GM18520 (cell line): ENCODE results near the gene KLHL7.

Source experiments
- ATAC-seq: cut with Tn5 transposase; IDR thresholded peaks from one replicate; pipeline ENCODE4 v1.9.1; 2021; ENCODE audit not compliant: unreplicated experiment

The KLHL7 gene, protein sequence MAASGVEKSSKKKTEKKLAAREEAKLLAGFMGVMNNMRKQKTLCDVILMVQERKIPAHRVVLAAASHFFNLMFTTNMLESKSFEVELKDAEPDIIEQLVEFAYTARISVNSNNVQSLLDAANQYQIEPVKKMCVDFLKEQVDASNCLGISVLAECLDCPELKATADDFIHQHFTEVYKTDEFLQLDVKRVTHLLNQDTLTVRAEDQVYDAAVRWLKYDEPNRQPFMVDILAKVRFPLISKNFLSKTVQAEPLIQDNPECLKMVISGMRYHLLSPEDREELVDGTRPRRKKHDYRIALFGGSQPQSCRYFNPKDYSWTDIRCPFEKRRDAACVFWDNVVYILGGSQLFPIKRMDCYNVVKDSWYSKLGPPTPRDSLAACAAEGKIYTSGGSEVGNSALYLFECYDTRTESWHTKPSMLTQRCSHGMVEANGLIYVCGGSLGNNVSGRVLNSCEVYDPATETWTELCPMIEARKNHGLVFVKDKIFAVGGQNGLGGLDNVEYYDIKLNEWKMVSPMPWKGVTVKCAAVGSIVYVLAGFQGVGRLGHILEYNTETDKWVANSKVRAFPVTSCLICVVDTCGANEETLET

DNA sequence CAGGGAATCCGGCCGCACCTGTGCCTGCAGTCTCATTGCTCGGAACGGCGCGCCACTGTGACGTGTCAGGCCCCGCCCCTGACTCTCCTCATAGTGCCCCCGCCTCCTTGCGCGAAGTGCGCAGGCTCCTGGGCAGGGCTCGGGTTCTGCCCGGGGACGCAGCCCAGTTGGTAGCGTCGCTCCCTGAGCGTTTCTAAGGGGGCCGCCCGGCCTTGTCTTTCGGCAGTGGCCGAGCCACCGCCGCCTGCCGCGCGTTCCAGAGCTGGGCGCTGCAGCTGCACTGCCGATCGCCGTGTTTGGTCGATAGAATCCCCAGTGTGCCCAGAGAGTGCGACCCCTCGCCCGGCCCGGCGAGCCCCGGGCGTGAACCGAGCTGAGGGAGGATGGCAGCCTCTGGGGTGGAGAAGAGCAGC is at the start of gene KLHL7:
TSS of gene KLHL7 (plus strand) at position 142 of the 413 bp plus-strand sequence. CDS start at position 384, 242 bp downstream.
- peak; percentile 93 for ATAC-seq

DNA sequence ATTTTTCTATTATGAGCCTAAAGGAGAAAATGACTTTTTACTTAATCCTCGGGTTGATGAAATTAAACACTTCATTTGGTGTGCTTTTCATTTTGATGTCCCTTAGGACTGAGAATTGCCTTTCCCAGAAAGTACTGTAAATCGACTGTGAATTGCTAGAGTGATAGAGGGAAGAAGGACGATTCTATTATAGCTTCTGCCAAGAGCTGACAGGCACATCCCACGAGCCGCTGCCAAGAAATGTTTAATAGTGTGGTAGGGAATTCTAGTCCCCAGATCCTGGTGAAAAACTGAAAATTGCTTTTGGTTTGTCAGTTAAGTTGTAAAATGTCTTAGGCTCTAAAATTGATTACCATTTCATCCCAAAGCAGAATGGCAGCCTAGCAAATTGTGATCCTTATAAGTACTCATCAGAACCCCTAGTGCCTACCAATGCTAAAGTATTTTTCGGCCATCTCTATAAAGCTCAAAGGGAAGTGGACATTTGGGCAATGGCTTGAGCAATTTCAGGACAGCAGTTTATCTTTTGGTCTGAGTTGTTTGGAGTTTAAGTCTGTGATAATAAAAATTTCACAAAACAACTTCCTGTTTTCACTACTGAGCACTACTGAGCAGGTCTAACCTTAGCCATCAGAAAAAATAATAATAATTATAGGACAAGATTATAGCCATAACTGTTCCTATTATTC is 47.0 kb upstream of the KLHL7 start:
- no peak for ATAC-seq

DNA sequence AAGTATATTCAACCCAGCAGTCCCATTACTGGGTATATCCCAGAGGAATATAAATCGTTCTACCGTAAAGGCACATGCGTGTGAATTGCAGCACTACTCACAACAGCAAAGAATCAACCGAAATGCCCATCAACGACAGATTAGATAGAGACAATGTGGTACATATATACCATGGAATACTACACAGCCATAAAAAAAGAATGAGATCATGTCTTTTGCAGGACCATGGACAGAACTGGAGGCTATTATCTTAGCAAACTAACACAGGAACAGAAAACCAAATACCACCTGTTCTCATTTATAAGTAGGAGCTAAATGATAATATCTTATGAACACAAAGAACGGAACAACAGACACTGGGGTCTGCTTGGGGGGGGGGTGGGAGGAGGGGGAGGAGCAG is 44.3 kb upstream of the KLHL7 start:
- ATAC-seq, result no peak

DNA sequence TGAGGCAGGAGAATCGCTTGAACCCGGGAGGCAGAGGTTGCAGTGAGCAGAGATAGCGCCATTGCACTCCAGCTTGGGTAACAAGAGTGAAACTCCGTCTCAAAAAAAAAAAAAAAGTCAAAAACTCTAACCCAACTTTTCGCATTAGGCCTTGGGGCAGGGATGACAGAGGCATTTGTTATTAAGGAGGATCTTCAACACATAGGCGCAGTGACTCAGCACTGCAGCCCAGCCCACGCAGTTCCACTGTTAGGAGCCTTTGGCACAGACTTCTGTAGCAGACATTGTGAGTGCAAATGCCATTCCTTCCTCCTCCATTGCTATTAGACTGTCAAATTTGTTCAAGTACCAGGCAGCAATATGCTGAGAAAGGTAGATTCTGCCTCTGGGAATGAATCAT is 43.1 kb upstream of the KLHL7 start:
- ATAC-seq, result no peak

DNA sequence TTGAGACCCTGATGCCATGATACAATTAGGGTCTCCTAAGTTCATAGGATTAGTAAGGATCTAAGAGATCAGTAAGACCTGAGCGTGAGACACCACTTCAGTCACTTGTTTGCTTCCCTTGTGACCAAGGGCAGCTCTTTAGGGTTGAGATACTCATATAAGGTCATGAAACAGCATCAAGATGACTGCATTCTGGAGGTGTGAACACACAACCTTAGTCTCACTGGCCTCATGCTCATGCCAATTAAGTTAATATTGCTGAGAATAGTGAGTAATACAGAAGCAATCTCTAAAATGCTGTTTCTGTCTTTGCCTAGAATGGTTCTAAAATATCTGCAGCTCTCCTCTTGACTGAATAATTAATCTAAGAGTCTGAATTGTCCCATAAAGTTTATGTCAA is 39.6 kb upstream of the KLHL7 start:
- no peak for ATAC-seq

DNA sequence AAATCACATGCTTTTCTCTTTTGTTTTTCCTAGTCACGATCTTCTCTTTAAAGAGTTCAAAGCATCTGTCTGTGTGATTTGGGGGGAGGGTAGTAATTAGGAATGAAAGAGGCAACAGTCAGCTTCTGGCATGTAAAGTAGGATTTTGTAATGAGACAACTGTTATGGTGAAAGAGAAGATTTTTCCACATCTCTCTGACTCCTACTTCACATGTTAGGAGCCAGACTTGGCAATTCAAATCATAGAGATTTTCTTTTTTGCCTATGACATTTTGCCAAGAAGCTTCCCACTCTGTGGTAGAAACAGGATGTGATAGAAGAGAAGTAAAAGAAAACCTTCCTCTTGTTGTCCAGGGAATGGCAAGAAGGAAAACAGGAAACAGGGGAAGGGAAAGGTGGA is 38.3 kb upstream of the KLHL7 start:
- no peak for ATAC-seq

DNA sequence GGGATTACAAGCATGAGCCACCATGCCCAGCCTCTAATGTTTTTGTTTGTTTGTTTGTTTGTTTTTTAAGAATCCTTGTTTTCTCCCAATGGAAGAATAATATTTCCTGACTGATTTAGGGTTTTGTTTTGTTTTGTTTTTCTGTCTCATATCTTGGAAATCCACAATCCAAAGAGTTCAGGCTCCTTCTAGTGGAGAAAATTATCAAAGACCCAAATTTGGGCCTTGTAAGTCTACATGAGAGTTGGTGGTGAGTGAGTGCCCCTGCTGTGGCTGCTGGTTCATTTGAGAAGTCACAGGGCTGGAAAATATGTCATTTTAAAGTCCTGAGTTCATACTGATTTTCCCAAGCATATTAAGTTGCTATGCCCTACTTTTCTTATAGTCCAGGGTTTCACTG is 33.5 kb upstream of the KLHL7 start:
- no peak for ATAC-seq

DNA sequence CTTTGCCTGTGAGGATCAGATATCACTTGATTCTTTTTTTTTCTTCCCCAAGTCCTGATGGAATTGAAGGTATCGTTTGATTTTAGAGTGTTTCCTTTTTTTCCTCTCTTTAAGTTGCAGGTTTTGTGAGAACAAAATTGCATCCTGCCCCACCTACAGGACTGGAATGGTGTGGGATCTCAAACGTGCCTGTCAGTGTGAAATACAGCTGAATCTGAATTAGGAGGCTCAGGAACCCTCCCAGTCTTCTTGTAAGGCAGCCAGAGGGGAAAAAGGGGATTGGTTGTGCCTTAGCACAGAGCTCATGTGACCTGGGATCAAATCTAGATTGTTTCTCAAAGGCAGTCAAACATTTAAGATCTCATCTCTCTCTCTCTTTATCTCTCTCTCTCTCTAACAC is 32.7 kb upstream of the KLHL7 start:
- no peak for ATAC-seq

DNA sequence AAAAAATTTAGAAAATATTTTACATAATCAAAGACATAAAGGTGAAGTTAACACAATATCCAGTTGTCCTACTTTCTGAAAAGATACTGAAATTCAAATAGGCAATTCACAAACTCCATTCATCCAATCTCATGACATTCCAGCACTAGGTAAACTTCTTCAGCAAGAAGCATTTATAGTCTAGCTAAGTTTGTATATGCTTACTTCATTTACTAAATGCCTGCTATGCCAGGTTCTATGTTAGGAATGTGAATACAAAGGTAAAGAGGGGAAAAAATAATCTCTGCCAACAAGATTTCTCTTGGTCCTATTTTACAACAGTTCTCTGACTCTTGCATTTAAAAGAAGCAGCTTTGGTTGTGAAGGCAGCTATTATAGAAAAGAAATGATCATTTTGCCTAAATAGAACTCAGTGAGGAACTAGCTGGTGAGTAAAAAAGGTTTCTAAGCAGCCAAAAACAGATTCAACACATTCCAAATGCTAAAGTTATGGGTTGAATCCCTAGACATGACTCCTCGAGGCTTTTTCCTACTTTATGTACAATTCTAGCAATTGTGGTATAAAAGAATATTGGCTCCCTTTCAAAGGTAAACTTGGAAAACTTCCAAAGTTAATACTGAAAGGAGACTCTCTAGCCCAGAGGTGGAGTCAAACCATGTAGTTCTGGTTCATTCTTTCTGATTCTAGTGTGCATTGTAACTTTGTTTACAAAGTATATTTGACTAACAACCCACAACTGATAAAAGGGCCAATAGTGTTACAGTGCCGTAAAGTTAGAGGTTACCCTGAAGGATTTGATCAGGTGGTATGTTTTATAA is 30.9 kb upstream of the KLHL7 start:
- ATAC-seq, result no peak

DNA sequence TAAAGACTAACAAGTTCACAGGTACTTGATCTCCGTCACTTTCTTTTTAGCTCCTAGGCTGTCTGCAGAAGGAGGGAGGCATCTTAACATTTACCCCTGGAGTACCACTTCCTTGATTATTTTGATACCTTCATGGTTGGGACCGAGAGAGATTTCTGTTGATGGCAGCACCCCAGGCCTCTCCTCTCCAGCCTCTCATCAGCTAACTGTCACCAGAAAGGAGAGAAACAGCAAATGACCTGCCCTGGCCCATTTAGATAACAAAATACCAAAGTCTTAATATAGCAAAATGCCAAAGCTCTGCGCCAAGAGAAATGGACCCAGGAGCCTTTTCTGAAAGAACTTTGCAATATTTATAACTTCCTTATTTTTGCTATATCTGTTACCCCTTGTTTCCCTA is 30.0 kb upstream of the KLHL7 start:
- ATAC-seq, result no peak

DNA sequence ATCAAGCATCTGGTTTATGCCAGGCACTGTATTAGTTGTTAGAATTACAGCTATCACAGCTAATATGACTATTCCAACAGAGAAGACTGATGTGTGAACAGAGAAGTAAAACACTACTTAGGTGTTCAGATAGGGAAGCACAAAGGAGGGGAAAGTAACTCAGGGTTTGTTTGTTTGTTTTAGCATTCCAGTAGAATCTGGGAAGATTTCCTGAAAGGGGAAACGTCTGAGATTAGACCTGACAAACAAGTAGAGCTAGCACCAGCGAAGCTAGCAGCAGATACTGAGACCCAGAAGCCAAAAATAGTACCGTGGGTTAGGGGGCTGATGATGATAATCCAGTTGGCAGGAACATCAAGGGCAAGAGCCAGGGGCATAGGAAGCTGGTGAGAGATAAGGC is 28.8 kb upstream of the KLHL7 start:
- ATAC-seq, result no peak

DNA sequence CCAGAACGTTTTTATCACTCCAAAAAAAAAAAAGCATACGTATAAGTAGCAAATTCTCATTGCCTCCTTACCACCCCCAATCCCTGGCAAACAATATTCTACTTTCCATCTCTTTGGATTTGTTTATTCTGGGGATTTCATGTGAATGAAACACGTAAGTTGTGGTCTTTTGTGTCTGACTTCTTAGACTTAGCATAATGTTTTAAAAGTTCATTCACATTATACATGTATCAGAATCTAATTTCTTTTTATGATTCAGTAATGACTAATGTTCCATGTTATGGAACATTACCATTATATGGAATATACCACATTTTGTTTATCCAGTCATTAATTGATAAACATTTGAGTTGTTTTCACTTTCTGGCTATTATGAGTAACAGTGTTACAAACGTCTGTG is 12.5 kb upstream of the KLHL7 start:
- ATAC-seq, result no peak

DNA sequence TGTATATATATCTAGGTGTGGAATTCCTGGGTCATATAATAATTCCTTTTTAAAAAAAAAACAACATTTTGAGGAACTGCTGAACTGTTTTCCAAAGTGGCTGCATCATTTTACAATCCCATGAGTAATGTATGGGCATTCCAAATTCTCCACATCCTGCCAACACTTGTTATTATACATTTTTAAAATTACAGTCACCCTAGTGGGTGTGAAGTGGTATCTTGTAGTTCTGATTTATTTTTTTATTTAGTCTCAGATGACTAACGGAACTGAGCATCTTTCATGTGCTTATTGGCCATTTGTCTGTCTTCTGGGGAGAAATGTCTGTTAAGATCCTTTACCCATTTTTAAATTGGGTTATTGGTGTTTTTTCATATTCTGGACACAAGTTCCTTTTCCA is 12.0 kb upstream of the KLHL7 start:
- no peak for ATAC-seq

DNA sequence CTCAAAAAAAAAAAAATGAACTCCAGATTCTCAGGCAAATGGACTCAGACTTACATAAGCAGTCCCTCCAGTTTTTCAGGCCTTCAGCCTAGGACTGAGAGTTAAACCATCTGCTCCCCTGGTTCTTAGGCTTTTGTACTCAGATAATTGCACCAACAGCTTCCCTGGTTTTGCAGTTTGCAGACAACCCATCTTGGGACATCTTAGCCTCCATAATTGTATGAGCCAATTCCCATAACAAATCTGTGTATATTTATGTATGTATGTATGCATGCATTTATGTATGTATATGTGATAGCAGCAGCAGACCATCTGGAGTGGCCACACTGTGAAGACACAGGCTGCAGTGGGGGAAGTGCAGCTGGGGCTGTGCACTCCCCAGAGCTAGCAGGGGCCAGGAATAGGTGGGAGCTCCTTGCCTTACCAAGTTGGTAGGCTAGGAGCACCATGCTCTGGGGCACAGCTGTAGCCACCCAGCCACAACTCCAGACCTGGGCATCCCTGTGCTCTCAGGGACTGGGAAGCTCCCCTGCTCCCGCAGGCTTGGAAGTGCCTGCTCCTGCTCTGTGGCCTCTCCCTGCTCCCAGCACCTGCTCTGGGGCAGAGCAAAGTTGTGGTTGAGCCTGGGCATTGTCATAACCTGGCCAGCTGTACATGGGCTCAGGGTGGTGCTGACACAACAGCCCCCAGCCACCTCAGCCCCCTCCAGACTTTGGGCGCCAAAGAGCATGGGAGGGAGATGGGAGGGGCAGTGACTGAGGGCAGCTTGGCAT is 8.9 kb upstream of the KLHL7 start:
- no peak for ATAC-seq

DNA sequence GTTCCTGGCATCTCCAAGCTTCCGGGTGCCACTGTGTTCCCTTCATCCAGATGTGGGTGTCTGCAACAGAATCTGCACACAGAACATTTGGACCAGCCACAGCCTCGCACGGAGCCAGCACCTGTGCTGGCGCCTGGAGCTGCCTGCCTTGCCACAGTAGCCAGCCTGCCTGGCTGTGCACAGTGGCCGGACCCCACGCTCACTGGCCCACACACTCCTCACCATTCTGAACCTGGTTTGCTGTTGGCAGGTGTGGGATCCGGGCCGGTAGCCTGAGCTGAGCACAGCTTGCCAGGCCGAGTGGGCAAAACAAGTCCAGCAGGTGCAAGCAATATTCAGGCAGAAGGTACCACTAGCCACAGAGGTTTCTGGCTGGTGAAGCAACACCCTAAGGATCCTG is 7.6 kb upstream of the KLHL7 start:
- no peak for ATAC-seq

DNA sequence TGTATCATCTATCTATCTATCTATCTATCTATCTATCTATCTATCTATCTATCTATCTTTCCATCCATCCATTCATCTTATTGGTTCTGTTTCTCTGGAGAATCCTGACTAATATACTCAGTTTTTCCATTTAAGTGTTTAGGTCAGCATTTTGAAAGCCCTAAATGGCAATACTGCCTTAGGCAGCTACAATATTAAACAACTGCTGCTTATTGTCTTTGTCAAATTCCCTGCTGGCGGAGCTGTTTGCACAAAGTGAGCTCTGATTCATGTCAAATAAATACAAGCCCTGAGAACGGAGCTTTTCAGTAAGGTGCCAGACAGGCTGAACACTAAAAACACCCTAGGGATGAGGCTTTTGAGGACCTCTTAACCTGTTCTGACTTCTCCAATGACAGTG is 7.1 kb upstream of the KLHL7 start:
- ATAC-seq, result no peak

DNA sequence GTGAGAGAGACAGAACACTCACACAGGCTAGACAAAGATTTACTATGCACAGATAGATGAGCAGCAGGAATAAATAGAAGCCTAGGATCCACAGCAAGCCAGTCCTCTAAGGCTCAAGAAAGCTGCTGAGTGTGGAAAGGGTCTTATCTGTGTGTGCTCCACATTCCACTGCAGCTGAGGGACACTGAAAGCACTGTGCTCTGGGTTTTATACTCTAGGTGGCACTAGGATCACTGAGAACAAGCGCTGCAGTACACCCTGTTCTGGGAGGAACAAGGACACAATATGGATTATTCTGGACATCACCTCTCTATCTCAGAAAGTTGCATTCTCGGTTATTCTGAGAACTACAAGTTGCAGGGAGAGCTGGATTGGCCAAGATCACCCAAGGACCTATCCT is 4.9 kb upstream of the KLHL7 start:
- ATAC-seq, result no peak

DNA sequence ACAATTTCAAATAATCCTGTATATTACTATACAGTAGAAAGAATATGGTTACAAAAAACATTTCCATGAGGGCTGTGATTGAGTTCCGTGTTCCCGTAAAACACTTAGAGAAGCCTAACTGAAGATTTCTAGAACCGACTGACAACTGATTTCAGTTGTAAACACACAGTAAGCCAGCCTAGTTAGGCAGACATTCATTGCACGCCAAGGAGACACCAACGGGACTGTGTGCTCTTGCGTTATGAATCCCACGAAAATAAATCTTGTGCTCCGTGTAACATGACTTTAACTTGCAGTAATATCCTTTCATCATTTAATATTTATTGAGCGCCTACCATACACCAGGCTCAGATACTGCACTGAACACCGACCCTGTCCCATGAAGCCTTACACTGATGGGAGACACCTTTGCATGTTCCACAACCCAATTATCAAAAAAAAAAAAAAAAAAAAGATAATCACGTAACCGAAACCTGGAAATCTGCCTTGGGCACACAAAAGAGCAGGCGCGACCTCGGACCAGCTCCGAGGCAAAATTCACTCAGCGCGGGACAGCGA is 420 bp upstream of the KLHL7 start:
- ATAC-seq, result peak; percentile 11

DNA sequence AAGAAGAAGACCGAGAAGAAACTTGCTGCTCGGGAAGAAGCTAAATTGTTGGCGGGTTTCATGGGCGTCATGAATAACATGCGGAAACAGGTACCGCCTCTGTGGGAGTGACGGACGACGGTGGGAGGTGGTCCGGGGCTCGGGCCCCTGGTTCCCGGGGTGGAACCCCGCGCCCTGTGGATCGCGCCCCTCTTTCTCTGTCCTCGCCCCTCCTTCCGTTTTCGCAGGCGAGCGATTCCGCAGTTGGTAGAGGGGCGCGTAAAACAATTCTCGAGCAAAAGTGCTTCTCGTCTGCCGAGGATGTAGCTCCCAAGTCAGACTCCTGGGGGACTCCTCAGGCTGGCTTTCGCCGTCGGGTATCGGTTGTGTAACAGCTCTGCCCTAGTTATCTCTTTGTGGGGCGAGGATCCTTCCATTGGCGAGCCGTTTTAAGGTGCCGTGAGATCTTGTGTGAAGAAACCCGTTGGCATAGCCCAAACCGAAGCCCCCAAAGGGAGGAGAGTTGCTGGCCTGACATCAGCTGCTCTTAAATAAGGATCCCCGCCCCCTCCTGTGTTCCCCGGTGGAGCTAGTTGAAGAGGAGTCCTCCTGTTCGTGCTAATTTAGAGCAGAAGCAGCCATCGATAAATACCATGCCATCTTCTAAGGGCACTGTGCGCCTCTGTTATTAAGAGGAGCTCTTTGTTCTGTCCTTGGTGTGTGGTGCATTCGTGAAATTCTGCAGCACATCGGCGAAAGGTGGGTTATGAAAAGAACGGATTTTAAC is 655 bp downstream of the KLHL7 start:
- ATAC-seq, result no peak
